Omental fat pad (tissue), 4 donors: ENCODE measurements around the gene SYTL5. TPM values are rescaled to one million over a fixed set of nuclear protein-coding genes. Genes with fewer than 3 reads are reported as not detected.

Source experiments
- ATAC-seq: fragments of 150-250 bp; one replicate; pipeline ENCODE4 v1.9.1; 2016; ENCODE audit warnings: mild to moderate bottlenecking, moderate library complexity; ENCODE audit not compliant: low FRiP score
- DNase-seq: peaks from one replicate; pipeline ENCODE4 v3.0.0-alpha.2; 2019; ENCODE audit warnings: low spot score
- CTCF ChIP-seq, 3 donors: fragments of 450-650 bp; IDR thresholded peaks; one replicate each; pipeline ENCODE4 v1.5.1; 2016 to 2017; ENCODE audit warnings: antibody characterized with exemption in 3 of 3, mild to moderate bottlenecking in 3 of 3, moderate library complexity in 2 of 3
- total RNA-seq, 4 donors: library from RNA; depleted of rRNA; stranded (reverse); fragments of >200 nt; gene quantifications; one replicate each; pipeline ENCODE4 v1.1.0, GENCODE V29; 2016

Gene SYTL5
- total RNA-seq, 4 donors from 2014 or later, result 0.09 TPM; not detected in 3

DNA sequence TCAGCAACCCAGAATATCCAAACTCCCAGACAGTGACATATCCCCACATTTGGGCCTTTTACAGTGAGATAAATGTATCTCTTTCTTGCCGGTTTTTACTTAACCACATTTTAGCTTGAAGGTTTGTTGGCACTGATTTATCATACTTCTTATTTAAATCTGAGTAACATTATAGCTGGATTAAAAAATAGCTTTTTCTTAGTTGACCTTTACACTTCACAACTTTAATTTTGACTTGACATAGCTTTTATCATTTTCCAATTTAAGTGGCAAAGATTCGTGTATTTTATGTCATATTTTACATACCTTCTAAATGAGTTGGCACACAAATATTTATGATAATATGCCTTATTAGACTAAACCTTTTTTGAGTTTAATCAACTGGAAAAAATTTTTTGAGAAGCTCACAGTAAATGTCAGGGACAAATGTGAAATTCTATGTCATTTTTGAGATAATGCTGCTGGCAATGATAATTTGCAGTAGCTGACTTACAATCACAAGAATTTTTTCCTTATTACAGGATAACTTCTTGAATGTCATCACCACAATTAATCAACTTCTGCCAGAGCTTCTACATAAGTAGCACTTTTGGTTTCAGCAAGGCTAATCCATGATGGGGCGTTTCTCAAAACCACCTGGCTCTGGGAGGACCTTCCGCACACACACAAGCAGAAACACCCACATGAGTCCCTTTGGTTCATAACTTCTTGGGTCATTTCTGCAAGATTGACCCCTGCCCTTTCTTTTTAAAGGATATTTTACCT is 80.3 kb downstream of the SYTL5 start:
- ATAC-seq (no peak), DNase-seq (no peak)
- no peak for TF ChIP-seq CTCF (IDR thresholded peaks at IDR 0.05)

GRCh38 chrX:38087594-38087993 is 81.2 kb downstream of the SYTL5 start:
- TF ChIP-seq CTCF (IDR thresholded peaks at IDR 0.05), result no peak
- no peak for ATAC-seq
- no peak for DNase-seq

DNA sequence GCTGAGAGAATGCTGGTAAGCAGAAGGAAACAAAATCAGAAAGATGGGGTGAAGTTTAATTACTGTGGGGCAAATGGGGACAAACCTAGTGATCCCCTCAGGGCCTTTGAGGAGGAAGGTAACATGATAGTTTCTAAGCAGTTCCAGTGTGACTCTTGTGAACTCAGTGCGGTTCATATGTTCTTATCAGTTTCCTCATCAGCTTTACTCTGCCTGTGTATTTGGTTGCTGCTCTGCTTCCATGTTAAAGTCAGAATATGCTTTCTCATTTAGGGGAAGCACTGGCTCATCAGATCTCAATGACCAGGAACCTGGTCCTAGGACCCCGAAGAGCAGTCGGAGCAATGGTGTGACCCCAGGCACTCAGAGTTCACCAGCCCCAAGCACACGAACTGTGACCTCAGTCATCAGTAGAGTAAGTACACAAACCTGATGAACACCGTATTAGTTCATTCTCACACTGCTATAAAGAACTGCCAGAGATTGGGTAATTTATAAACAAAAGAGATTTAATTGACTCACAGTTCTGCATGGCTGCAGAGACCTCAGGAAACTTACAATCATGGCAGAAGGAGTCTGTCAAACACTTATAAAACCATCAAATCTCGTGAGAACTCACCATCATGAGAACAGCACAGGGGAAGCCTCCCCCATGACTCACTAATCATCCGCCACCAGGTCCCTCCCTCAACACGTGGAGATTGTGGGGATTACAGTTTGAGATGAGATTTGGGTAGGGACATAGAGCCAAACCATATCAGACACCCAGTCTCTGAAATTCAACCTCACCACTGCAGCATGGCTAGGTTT is 83.0 kb downstream of the SYTL5 start:
- no peak for TF ChIP-seq CTCF (IDR thresholded peaks at IDR 0.05)
- ATAC-seq (no peak), DNase-seq (no peak)

- ATAC-seq (peak; percentile 51), DNase-seq (no peak)
- TF ChIP-seq CTCF (IDR thresholded peaks at IDR 0.05), result no peak
Measured at GRCh38 chrX:38095971-38096529, 89.7 kb downstream of the SYTL5 start.

- DNase-seq, result no peak
- TF ChIP-seq CTCF (IDR thresholded peaks at IDR 0.05), result no peak
- ATAC-seq, result no peak
Measured at GRCh38 chrX:38099688-38100087, 93.3 kb downstream of the SYTL5 start.

GRCh38 chrX:38102240-38102639 is 95.9 kb downstream of the SYTL5 start:
- no peak for TF ChIP-seq CTCF (IDR thresholded peaks at IDR 0.05)
- ATAC-seq (no peak), DNase-seq (no peak)
